GM20000 (cell line): Measurements from ENCODE around the gene PLIN3.
A peak's percentile ranks its signal among the peaks of the same experiment; 100 is the strongest.

Experiments used
- DNase-seq: peaks from one replicate; pipeline ENCODE4 v3.0.0; 2012; ENCODE audit warnings: low spot score
- CTCF ChIP-seq: IDR thresholded peaks from 2 replicates; pipeline ENCODE4 v1.5.1; 2012; ENCODE audit warnings: mild to moderate bottlenecking, control low read depth; ENCODE audit errors: extremely low read depth, missing control alignments

The PLIN3 gene

GRCh38 chr19:4910594-4911281, 43.3 kb upstream of the PLIN3 start:
- DNase-seq: peak; percentile 54
- no peak for TF ChIP-seq CTCF

- TF ChIP-seq CTCF: no peak
- DNase-seq: peak; percentile 99
Observed at GRCh38 chr19:4909897-4910593, 42.6 kb upstream of the PLIN3 start.

GRCh38 chr19:4909156-4909896, 41.9 kb upstream of the PLIN3 start, which contains the start of gene UHRF1:
Gene UHRF1, plus strand, starts transcription at chr19:4909501. Its CDS starts 1,385 bp downstream, at chr19:4910886.
- DNase-seq: peak; percentile 89
- TF ChIP-seq CTCF: no peak

- TF ChIP-seq CTCF: no peak
Observed at GRCh38 chr19:4908781-4909155, 41.3 kb upstream of the PLIN3 start.

GRCh38 chr19:4908360-4908759, 40.9 kb upstream of the PLIN3 start:
- TF ChIP-seq CTCF: no peak
- no peak for DNase-seq

More at GRCh38 chr19:4908781-4909155, 41.3 kb upstream of the PLIN3 start:
- DNase-seq: no peak

- no peak for TF ChIP-seq CTCF
- DNase-seq: no peak
Observed at GRCh38 chr19:4906963-4907362, 39.5 kb upstream of the PLIN3 start.

- DNase-seq: no peak
- no peak for TF ChIP-seq CTCF
Observed at GRCh38 chr19:4904481-4904880, 37.0 kb upstream of the PLIN3 start.
